ENCODE measurements around the gene UBE2O.

- TF ChIP-seq CTCF (IDR thresholded peaks at IDR 0.05) (no peak), POLR2A (IDR thresholded peaks at IDR 0.05) (no peak)
Measured at GRCh38 chr17:76399175-76400172, 53.5 kb downstream of the UBE2O start.

All from lower leg skin (tissue), 3 donors.